Smooth muscle cell of bladder (primary cell): ENCODE results near the gene MTHFD1. TPM values are rescaled to one million over a fixed set of nuclear protein-coding genes. Genes with fewer than 3 reads are reported as not detected.

Experiments
- total RNA-seq: library from RNA; depleted of rRNA; stranded (reverse); fragments of >200 nt; gene quantifications from 2 replicates; pipeline ENCODE4 v1.2.3, GENCODE V29; 2014

Gene MTHFD1
- total RNA-seq = 23.3 and 28.8 TPM in 2 replicates

DNA sequence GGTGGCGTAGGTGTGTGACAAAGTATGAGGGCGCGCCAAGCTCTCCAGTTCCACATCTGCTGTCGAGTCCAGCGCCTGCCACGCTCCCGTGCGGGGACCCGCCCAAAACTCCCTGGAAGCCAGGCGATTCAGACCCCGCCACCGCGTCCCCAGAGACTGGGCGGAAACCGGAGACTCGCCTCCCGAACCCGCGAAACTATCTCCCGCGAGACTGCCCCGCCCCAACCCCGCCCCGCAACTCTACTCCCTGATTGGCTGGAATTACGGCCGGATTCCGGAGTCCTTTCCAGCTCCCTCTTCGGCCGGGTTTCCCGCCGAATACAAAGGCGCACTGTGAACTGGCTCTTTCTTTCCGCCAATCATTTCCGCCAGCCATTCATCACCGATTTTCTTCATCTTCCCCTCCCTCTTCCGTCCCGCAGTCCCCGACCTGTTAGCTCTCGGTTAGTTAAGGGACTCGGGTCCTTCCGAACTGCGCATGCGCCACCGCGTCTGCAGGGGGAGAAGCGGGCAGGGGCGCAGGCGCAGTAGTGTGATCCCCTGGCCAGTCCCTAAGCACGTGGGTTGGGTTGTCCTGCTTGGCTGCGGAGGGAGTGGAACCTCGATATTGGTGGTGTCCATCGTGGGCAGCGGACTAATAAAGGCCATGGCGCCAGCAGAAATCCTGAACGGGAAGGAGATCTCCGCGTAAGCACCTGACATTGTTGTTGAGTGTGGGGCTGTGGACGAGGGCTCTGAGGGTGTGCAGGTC lies at the start of gene MTHFD1:
MTHFD1 (plus strand) TSS at position 572 of the 751 bp plus-strand sequence; CDS start at position 647, 75 bp downstream.

DNA sequence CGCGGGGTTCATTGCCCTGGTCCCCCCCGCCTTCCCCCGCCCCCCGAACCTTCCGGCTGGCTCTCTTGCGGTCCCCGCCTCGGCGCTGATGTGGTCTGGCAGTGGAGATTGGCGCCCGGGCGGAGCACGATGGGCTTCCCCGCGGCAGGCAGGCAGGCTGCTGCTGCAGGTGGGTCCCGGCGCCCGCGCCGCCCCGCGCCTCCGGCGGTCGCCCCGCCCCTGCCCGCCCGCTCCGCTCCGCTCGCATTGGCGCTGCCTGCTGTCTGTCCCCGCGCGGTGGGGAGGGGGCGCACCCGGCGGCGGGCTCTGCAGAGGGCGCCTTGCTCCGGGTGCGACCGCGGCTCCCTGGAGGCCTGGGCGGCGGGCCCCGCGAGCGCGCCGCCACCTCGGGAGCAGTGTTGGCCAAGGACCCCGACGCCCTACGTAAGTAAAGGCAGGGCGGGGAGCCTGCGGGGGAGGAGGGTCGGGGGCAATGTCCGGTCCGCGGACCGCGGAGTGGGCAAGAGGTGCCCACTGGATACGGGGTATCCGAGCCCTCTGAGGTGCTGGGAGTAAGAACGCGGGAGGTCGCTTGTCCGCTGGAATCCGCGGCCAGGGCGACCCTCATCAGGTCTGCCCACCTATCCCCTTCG lies 77.2 kb downstream of the MTHFD1 start, which contains the start of gene AKAP5:
AKAP5 (plus strand) TSS at position 309 of the 632 bp plus-strand sequence. CDS start 2,896 bp downstream, outside the sequence.

GRCh38 chr14:64503434-64504309 lies 115.5 kb downstream of the MTHFD1 start, which contains the start of gene ZBTB25:
ZBTB25 (minus strand) TSS chr14:64503838; CDS start chr14:64490533, 13,305 bp downstream.

DNA sequence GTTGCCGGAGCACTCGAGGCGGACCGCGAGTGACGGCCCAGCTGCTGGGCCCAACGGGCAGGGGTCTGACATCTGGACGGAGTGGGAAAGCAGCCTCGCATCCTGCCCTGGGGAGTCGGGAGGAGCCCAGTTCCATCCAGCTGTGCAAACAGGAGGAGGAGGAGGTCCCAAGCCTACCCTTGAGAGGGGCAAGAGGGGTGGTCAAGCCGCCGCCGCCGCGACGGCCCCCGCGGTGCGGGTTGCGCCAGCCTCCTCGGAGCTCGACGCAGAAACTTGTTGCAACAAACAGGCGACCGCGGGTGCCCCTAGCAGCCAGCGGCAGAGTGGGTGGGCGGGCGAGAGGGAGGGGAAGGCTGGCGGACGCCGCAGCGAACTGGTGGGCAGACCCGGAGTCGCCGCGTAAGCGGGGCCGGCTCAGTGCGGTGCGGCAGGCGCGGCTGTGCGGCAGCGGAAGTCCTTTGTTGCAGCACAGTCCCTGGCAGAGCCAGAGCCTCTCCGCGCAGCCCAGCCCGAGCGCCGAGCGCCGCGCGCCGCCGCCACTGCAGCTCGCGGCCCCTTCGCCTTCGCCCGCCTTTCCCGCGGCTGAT lies 116.2 kb downstream of the MTHFD1 start, which contains the start of gene ZBTB1:
ZBTB1 (plus strand) TSS at position 461 of the 587 bp plus-strand sequence. CDS start 16,735 bp downstream, outside the sequence.

Other genes starting within 250 kb of the MTHFD1 start
- under 0.01 and 0.09 TPM in 2 replicates for gene ESR2, start 94.0 kb upstream of the MTHFD1 start, total RNA-seq
- 0.74 and 1.1 TPM in 2 replicates for gene AKAP5, start 77.1 kb downstream of the MTHFD1 start, total RNA-seq
- 4.6 and 8.0 TPM in 2 replicates for gene ZBTB25, start 115.5 kb downstream of the MTHFD1 start, total RNA-seq
- gene ZBTB1, start 116.4 kb downstream of the MTHFD1 start, total RNA-seq = 35.4 and 51.4 TPM in 2 replicates
- 19.9 and 24.7 TPM in 2 replicates for gene HSPA2, start 152.4 kb downstream of the MTHFD1 start, total RNA-seq
- 0.85 and 1.1 TPM in 2 replicates for gene PPP1R36, start 161.6 kb downstream of the MTHFD1 start, total RNA-seq